B cell (primary cell): ENCODE results near the gene USP17L15. TPM values are rescaled to one million over a fixed set of nuclear protein-coding genes. Genes with fewer than 3 reads are reported as not detected.
"Not testable (repeated sequence)": the region's sequence is repeated elsewhere in the genome, so short reads cannot be mapped to it uniquely, and the experiment has no call there.

ENCODE experiments used
- ATAC-seq: fragments of 200-7000 bp; cut with Tn5 transposase; one replicate; pipeline ENCODE4 v1.10.0; 2021; ENCODE audit warnings: low read depth, mild to moderate bottlenecking, moderate number of reproducible peaks, moderate library complexity
- CTCF ChIA-PET: fragments of 350-600 bp; sonication (Branson Sonifier 250); formaldehyde crosslinking; loops from one replicate; lab custom pipeline; 2021; ENCODE audit warnings: antibody characterized with exemption, inconsistent platforms; lab: Charles Lee
- POLR2A ChIA-PET: fragments of 350-600 bp; sonication (Branson Sonifier 250); formaldehyde crosslinking; loops from one replicate; lab custom pipeline; 2021; ENCODE audit warnings: antibody characterized with exemption; lab: Charles Lee
- DNase-seq: peaks from one replicate; pipeline ENCODE4 v3.0.0; 2013
- H2AFZ ChIP-seq: 2 replicates; pipeline ENCODE4 v1.6.1; 2012; ENCODE audit warnings: mild to moderate bottlenecking, low read depth, low read length; ENCODE audit not compliant: insufficient read depth, poor library complexity, severe bottlenecking
- H3K27ac ChIP-seq, 2 donors: 1 replicate in 1 of 2; 2 replicates in 1 of 2; pipeline ENCODE4 v1.5.1; 2012 to 2013; ENCODE audit warnings: low read length in 2 of 2, mild to moderate bottlenecking in 2 of 2, moderate library complexity in 1 of 2
- H3K27me3 ChIP-seq, 4 experiments: fragments of 200-600 bp in 1 of 4; sonication (generic) in 1 of 4; replicated peaks in 1 of 4; 1 replicate in 2 of 4; 2 replicates in 2 of 4; pipeline versions ENCODE4 v1.6.1 to v1.7.0; 2013 to 2016; ENCODE audit warnings: low read length in 3 of 4, mild to moderate bottlenecking in 2 of 4, mixed read lengths in 1 of 4, moderate library complexity in 1 of 4; ENCODE audit not compliant: insufficient read depth in 4 of 4, control insufficient read depth in 3 of 4; ENCODE audit errors: control extremely low read depth in 1 of 4
- H3K36me3 ChIP-seq, 2 experiments: replicated peaks in 1 of 2; 1 replicate in 1 of 2; 2 replicates in 1 of 2; pipeline versions ENCODE4 v1.6.1 to v1.7.1; 2013; ENCODE audit warnings: low read length in 1 of 2; ENCODE audit not compliant: insufficient read depth in 2 of 2, control insufficient read depth in 1 of 2; ENCODE audit errors: control extremely low read depth in 1 of 2, extremely low read depth in 1 of 2
- H3K4me1 ChIP-seq, 2 donors: fragments of 200-600 bp in 1 of 2; sonication (generic) in 1 of 2; 1 replicate in 1 of 2; 2 replicates in 1 of 2; pipeline versions ENCODE4 v1.5.1 to v1.6.1; 2013 to 2017; ENCODE audit warnings: low read length in 2 of 2; ENCODE audit not compliant: control insufficient read depth in 2 of 2, insufficient read depth in 2 of 2
- H3K4me2 ChIP-seq: replicated peaks from 2 replicates; pipeline ENCODE3; 2012; ENCODE audit warnings: mild to moderate bottlenecking, low read depth, low read length; ENCODE audit not compliant: poor library complexity, severe bottlenecking
- H3K4me3 ChIP-seq, 5 experiments: fragments of 200-600 bp in 1 of 5; sonication (generic) in 1 of 5; 1 replicate in 3 of 5; 2 replicates in 2 of 5; pipeline versions ENCODE4 v1.5.1 to v1.7.0; 2011 to 2016; ENCODE audit warnings: low read length in 4 of 5, mild to moderate bottlenecking in 4 of 5, low read depth in 2 of 5, control low read depth in 1 of 5, moderate library complexity in 1 of 5; ENCODE audit not compliant: insufficient read depth in 1 of 5; ENCODE audit errors: control extremely low read depth in 1 of 5, extremely low read depth in 1 of 5
- H3K79me2 ChIP-seq: fragments of 200-600 bp; sonication (generic); one replicate; pipeline ENCODE4 v1.6.0; 2016; ENCODE audit warnings: low read length; ENCODE audit not compliant: control insufficient read depth, insufficient read depth
- H3K9ac ChIP-seq: fragments of 200-600 bp; sonication (generic); 2 replicates; pipeline ENCODE4 v1.6.1; 2017; ENCODE audit warnings: mild to moderate bottlenecking, low read length, moderate library complexity
- H3K9me3 ChIP-seq, 3 donors: one replicate each; pipeline versions ENCODE4 v1.6.1 to v1.7.1; 2013; ENCODE audit warnings: low read length in 2 of 3; ENCODE audit not compliant: control insufficient read depth in 2 of 3, insufficient read depth in 1 of 3; ENCODE audit errors: control extremely low read depth in 1 of 3
- H4K20me1 ChIP-seq: 2 replicates; pipeline ENCODE4 v1.6.0; 2012; ENCODE audit warnings: mild to moderate bottlenecking, low read length; ENCODE audit not compliant: insufficient read depth, control insufficient read depth, poor library complexity, severe bottlenecking
- H3K27ac Mint-ChIP-seq: one replicate; pipeline ENCODE4 v1.8.0; 2021; ENCODE audit warnings: mixed read lengths
- H3K27me3 Mint-ChIP-seq: one replicate; pipeline ENCODE4 v1.8.0; 2021; ENCODE audit warnings: mixed read lengths
- H3K4me1 Mint-ChIP-seq: one replicate; pipeline ENCODE4 v1.8.0; 2021; ENCODE audit warnings: mixed read lengths
- H3K4me3 Mint-ChIP-seq: one replicate; pipeline ENCODE4 v1.8.0; 2021; ENCODE audit warnings: mixed read lengths
- H3K9me3 Mint-ChIP-seq: one replicate; pipeline ENCODE4 v1.8.0; 2022; ENCODE audit warnings: mixed read lengths; ENCODE audit not compliant: insufficient read depth
- WGBS: methylation state at CpG from one replicate; pipeline ENCODE4 v1.1.5; 2013; ENCODE audit warnings: missing lambda C conversion rate; ENCODE audit not compliant: insufficient coverage; 5-methylcytosine and 5-hydroxymethylcytosine counted together
- intact Hi-C: fragments of 100-400 bp; cut with micrococcal nuclease; formaldehyde crosslinking; loops from one replicate; pipeline ENCODE4 v1.10.0; 2022
- polyA plus RNA-seq: library from polyadenylated mRNA; depleted of rRNA; stranded (reverse); fragments of >200 nt; gene quantifications from 2 replicates; pipeline ENCODE4 v1.2.3, GENCODE V29; 2012
- total RNA-seq, 2 donors: library from RNA; stranded (reverse); fragments of 120-200 nt in 1 of 2; gene quantifications; 1 replicate in 1 of 2; 2 replicates in 1 of 2; pipeline versions ENCODE4 v1.2.3 to v1.2.4, GENCODE V29; 2013 to 2022

Gene USP17L15
- total and polyA plus RNA-seq, 2 donors (not counting 1 experiment from before 2014, with no cell fraction given), result not detected

- H2AFZ ChIP-seq, H3K4me3 Mint-ChIP-seq, DNase-seq, H3K4me2 ChIP-seq, CTCF ChIA-PET, H3K27ac Mint-ChIP-seq, H3K79me2 ChIP-seq, intact Hi-C loops, H3K36me3 ChIP-seq, H3K27me3 ChIP-seq, H3K9me3 Mint-ChIP-seq, POLR2A ChIA-PET, H3K27ac ChIP-seq, H3K9me3 ChIP-seq, H4K20me1 ChIP-seq, H3K4me1 ChIP-seq, ATAC-seq, H3K4me1 Mint-ChIP-seq, H3K9ac ChIP-seq, H3K4me3 ChIP-seq, H3K27me3 Mint-ChIP-seq: not testable (repeated sequence)
- WGBS, result no CpG with 5 or more reads among the region's 14 CpGs
These were observed 9.4 kb downstream of the USP17L15 start, which contains the start of gene USP17L17 for GRCh38 chr4:9243579-9243978. TSS of gene USP17L17 (plus strand) at chr4:9243879. CDS start at chr4:9243879, 0 bp downstream.

- H2AFZ ChIP-seq, H3K4me1 ChIP-seq, H3K4me3 Mint-ChIP-seq, H3K4me1 Mint-ChIP-seq, H3K4me2 ChIP-seq, H3K27me3 ChIP-seq, CTCF ChIA-PET, POLR2A ChIA-PET, H4K20me1 ChIP-seq, H3K79me2 ChIP-seq, ATAC-seq, H3K36me3 ChIP-seq, H3K27ac ChIP-seq, H3K9me3 Mint-ChIP-seq, H3K27me3 Mint-ChIP-seq, H3K27ac Mint-ChIP-seq, intact Hi-C loops, H3K9me3 ChIP-seq, H3K4me3 ChIP-seq, H3K9ac ChIP-seq: not testable (repeated sequence)
- WGBS, result 96% methylated on average over 4 of the region's 26 CpGs
- peak; percentile 4 for DNase-seq
These were observed 13.9 kb downstream of the USP17L15 start, which contains the start of gene USP17L18 for GRCh38 chr4:9247953-9248680. TSS of gene USP17L18 (plus strand) at chr4:9248630. CDS start at chr4:9248630, 0 bp downstream.

- H3K36me3 ChIP-seq, H3K27ac ChIP-seq, H3K4me1 Mint-ChIP-seq, ATAC-seq, H3K27me3 ChIP-seq, H3K4me3 Mint-ChIP-seq, intact Hi-C loops, H2AFZ ChIP-seq, H3K4me2 ChIP-seq, H4K20me1 ChIP-seq, H3K4me3 ChIP-seq, POLR2A ChIA-PET, H3K79me2 ChIP-seq, H3K9ac ChIP-seq, DNase-seq, H3K27ac Mint-ChIP-seq, CTCF ChIA-PET, H3K9me3 ChIP-seq, H3K9me3 Mint-ChIP-seq, H3K4me1 ChIP-seq, H3K27me3 Mint-ChIP-seq: not testable (repeated sequence)
- no CpG with 5 or more reads among the region's 13 CpGs for WGBS
These were observed 18.9 kb downstream of the USP17L15 start, which contains the start of gene USP17L19 for GRCh38 chr4:9253078-9253477. TSS of gene USP17L19 (plus strand) at chr4:9253378. CDS start at chr4:9253378, 0 bp downstream.

GRCh38 chr4:9257824-9258223 is 23.6 kb downstream of the USP17L15 start, which contains the start of gene USP17L20:
TSS of gene USP17L20 (plus strand) at chr4:9258124. CDS start at chr4:9258124, 0 bp downstream.
- H3K4me1 ChIP-seq, intact Hi-C loops, H3K27ac ChIP-seq, H3K4me3 Mint-ChIP-seq, H3K79me2 ChIP-seq, H3K4me3 ChIP-seq, CTCF ChIA-PET, H2AFZ ChIP-seq, H3K9ac ChIP-seq, H4K20me1 ChIP-seq, H3K9me3 Mint-ChIP-seq, H3K36me3 ChIP-seq, H3K9me3 ChIP-seq, H3K4me1 Mint-ChIP-seq, ATAC-seq, H3K4me2 ChIP-seq, H3K27me3 ChIP-seq, H3K27me3 Mint-ChIP-seq, H3K27ac Mint-ChIP-seq, POLR2A ChIA-PET, DNase-seq: not testable (repeated sequence)
- whole genome bisulfite sequencing, result no CpG with 5 or more reads among the region's 15 CpGs
